Prostate gland (tissue), 2 donors: ENCODE data around the gene CREB3L2. TPM values are rescaled to one million over a fixed set of nuclear protein-coding genes. Genes with fewer than 3 reads are reported as not detected.
"Not testable (repeated sequence)": the region's sequence is repeated elsewhere in the genome, so short reads cannot be mapped to it uniquely, and the experiment has no call there.

ENCODE experiments used
- DNase-seq: peaks from one replicate; pipeline ENCODE4 v3.0.0-alpha.2; 2019; ENCODE audit warnings: low spot score
- H3K27ac ChIP-seq, 2 donors: fragments of 200-600 bp; sonication (generic); 2 replicates each; pipeline ENCODE4 v1.5.1; 2017 to 2019
- H3K27me3 ChIP-seq: fragments of 200-600 bp; sonication (generic); replicated peaks from 2 replicates; pipeline ENCODE4 v1.5.1; 2019; ENCODE audit not compliant: insufficient read depth
- H3K36me3 ChIP-seq, 2 donors: fragments of 200-600 bp; sonication (generic); 1 replicate in 1 of 2; 2 replicates in 1 of 2; pipeline versions ENCODE4 v1.5.1 to v1.8.1; 2017 to 2019
- H3K4me1 ChIP-seq: fragments of 200-600 bp; sonication (generic); replicated peaks from 2 replicates; pipeline ENCODE4 v1.5.1; 2019
- H3K4me3 ChIP-seq, 2 donors: fragments of 200-600 bp; sonication (generic); 2 replicates each; pipeline ENCODE4 v1.5.1; 2017 to 2019
- H3K9me3 ChIP-seq: fragments of 200-600 bp; sonication (generic); 2 replicates; pipeline ENCODE4 v1.5.1; 2017
- POLR2A ChIP-seq: fragments of 450-650 bp; IDR thresholded peaks from one replicate; pipeline ENCODE4 v1.6.1; 2016; ENCODE audit warnings: antibody characterized with exemption, mild to moderate bottlenecking
- POLR2AphosphoS5 ChIP-seq: sonication (generic); formaldehyde crosslinking; IDR thresholded peaks from one replicate; pipeline ENCODE4 v1.6.1; 2017; ENCODE audit warnings: antibody characterized with exemption
- WGBS: methylation state at CpG from one replicate; pipeline ENCODE4 v1.1.5; 2018; 5-methylcytosine and 5-hydroxymethylcytosine counted together
- intact Hi-C: fragments of 100-400 bp; cut with DNase I; formaldehyde crosslinking; loops from one replicate; pipeline ENCODE4 v1.14.2; 2022
- total RNA-seq, 2 donors: library from RNA; depleted of rRNA; stranded (reverse); fragments of >200 nt; gene quantifications; one replicate each; pipeline ENCODE4 v1.1.0, GENCODE V29; 2016
- TF ChIP-seq, protein P1 (sequence below), 4 experiments: fragments of 200-600 bp in 2 of 4; fragments of 450-650 bp in 2 of 4; sonication (generic) in 2 of 4; IDR thresholded peaks; 1 replicate in 3 of 4; 2 replicates in 1 of 4; pipeline ENCODE4 v1.5.1; 2016 to 2019; ENCODE audit warnings: antibody characterized with exemption in 4 of 4, mild to moderate bottlenecking in 2 of 4, moderate library complexity in 2 of 4

Gene CREB3L2
- total RNA-seq, 2 donors from 2014 or later = 34.1 to 42.0 TPM

DNA sequence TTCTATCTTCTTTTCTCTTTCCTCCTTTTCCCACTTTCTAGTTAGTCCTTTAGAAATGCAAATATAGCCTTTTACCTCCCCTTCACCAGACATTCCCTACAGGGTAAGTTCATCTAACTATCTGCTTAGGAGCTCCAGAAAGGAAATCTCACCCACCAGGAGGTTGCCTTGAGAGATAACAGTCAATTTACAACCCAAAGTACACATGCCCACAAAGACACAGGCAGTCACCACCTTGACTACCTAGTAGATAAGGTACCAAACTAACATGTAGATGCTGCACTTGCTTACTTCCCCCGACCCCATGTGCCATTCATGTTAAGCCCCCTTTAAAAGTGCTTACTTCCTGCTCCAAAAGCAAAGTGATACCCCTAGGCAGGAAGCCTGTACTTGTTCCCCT lies 12.8 kb upstream of the CREB3L2 start:
- Histone ChIP-seq H3K9me3 (no peaks in the 10 kb centered on the region), H3K27ac (no peak overlapping the region), H3K27me3 (no peaks in the 10 kb centered on the region), H3K4me3 (no peak overlapping the region), H3K4me1 (no peaks in the 10 kb centered on the region), H3K36me3 (no peaks in the 10 kb centered on the region)
- TF ChIP-seq POLR2A (no peak), POLR2AphosphoS5 (no peak)
- TF ChIP-seq, protein P1, sequence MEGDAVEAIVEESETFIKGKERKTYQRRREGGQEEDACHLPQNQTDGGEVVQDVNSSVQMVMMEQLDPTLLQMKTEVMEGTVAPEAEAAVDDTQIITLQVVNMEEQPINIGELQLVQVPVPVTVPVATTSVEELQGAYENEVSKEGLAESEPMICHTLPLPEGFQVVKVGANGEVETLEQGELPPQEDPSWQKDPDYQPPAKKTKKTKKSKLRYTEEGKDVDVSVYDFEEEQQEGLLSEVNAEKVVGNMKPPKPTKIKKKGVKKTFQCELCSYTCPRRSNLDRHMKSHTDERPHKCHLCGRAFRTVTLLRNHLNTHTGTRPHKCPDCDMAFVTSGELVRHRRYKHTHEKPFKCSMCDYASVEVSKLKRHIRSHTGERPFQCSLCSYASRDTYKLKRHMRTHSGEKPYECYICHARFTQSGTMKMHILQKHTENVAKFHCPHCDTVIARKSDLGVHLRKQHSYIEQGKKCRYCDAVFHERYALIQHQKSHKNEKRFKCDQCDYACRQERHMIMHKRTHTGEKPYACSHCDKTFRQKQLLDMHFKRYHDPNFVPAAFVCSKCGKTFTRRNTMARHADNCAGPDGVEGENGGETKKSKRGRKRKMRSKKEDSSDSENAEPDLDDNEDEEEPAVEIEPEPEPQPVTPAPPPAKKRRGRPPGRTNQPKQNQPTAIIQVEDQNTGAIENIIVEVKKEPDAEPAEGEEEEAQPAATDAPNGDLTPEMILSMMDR (IDR thresholded peaks at IDR 0.05) = no peak
- WGBS = 83% methylated on average over 1 of the region's 1 CpG
- intact Hi-C loops = no loop called here
- no peak for DNase-seq

DNA sequence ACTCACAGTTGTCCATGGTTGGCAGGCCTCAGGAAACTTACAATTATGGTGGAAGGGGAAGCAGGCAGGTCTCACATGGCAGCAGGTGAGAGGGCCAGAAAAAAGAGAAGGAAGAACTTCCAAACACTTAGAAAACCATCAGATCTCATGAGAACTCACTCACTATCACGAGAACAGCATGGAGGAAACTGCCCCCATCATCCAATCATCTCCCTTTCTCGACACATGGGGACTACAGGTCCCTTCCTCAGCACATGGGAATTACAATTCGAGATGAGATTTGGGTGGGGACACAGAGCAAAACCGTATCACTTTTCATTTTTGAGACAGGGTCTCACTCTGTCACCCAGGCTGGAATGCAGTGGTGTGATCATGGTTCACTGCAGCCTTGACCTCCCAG lies 12.3 kb upstream of the CREB3L2 start:
- H3K36me3 ChIP-seq, H3K27ac ChIP-seq, H3K9me3 ChIP-seq, H3K27me3 ChIP-seq, intact Hi-C loops, H3K4me1 ChIP-seq, DNase-seq, H3K4me3 ChIP-seq: not testable (repeated sequence)
- WGBS = 85% methylated on average over 4 of the region's 4 CpGs

DNA sequence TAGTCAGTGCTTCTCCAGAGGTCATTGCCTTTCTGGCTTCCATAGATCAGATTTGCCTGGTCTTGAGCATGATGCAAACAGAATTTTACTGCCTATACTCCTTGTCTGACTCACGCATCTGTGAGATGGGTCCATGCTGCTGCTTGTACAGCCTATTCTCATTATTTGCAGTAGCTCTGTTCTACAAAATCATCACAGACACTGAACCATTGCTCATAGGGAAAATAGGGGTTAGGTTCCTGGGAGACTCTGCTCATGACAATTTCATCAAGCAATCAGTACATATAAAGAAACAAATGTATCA lies 7.4 kb upstream of the CREB3L2 start:
- Histone ChIP-seq H3K27me3 (no peaks in the 10 kb centered on the region), H3K36me3 (no peaks in the 10 kb centered on the region), H3K4me3 (no peak overlapping the region), H3K4me1 (no peaks in the 10 kb centered on the region), H3K27ac (no peak overlapping the region), H3K9me3 (no peaks in the 10 kb centered on the region)
- WGBS = 53% methylated on average over 1 of the region's 1 CpG
- DNase-seq = no peak
- TF ChIP-seq POLR2A (no peak), POLR2AphosphoS5 (no peak)
- TF ChIP-seq, protein P1 (IDR thresholded peaks at IDR 0.05) = no peak
- intact Hi-C loops = loop anchor here (5.0 kb wide), 1 partner anchor 352 kb away; no protein-coding TSS in a partner anchor

DNA sequence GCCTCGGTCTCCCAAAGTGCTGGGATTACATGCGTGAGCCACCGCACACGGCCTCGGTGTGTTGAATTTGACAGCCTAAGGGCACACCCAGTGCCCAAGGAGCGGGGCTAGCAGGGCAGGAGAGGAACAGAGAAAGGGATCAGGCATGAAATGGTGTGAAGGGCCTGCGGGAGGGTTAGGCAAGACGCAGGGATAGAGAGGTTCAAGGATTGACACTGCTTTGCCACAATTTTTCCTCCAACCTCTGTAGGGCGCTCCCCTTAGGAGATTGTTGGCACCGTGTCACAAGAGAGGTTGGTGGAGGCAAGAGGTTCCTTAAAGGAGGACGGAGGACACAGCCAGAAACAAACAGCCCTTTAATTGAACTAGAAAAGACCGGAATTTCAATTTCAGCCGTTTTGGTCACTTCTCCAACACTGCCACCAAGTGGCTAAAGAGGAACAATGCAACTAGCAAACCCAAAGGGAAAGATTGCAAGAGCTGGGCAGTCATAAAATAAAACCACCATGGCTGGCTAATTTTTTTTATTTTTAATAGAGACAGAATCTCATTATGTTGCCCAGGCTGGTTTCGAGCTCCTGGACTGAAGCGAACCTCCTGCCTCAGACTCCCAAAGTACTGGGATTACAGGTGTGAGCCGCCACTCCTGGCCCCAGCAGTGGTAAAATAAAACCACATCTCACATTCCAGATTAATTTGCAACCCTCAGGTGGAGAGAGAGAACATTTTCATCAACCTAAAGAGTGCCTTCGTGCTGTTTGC lies 6.9 kb upstream of the CREB3L2 start:
- no peaks in the 10 kb centered on the region for H3K27me3 ChIP-seq
- intact Hi-C loops = loop anchor here (1.0 to 5.0 kb wide), 2 partner anchors 105 to 351 kb away; no protein-coding TSS in a partner anchor
- 47% methylated on average over 17 of the region's 17 CpGs for WGBS
- TF ChIP-seq POLR2A = no peak
- TF ChIP-seq, protein P1 (IDR thresholded peaks at IDR 0.05) = peak; percentile 81 to 97 (median 88)
- peak; percentile 65 for TF ChIP-seq POLR2AphosphoS5
- no peak overlapping the region for H3K4me3 ChIP-seq
- H3K36me3 ChIP-seq = no peaks in the 10 kb centered on the region
- peak overlapping the region in 1 of 2 donors; percentile 73 for H3K27ac ChIP-seq
- peak; percentile 49 for DNase-seq
- H3K9me3 ChIP-seq = no peaks in the 10 kb centered on the region
- H3K4me1 ChIP-seq = no peaks in the 10 kb centered on the region

- H3K4me1 ChIP-seq = no peaks in the 10 kb centered on the region
- no peak overlapping the region for H3K4me3 ChIP-seq
- no peaks in the 10 kb centered on the region for H3K36me3 ChIP-seq
- DNase-seq = no peak
- no peaks in the 10 kb centered on the region for H3K9me3 ChIP-seq
- peak overlapping the region in 1 of 2 donors; percentile 73 for H3K27ac ChIP-seq
- intact Hi-C loops = loop anchor here (1.0 to 5.0 kb wide), 2 partner anchors 105 to 351 kb away; no protein-coding TSS in a partner anchor
- H3K27me3 ChIP-seq = no peaks in the 10 kb centered on the region
- 88% methylated on average over 7 of the region's 7 CpGs for WGBS
- TF ChIP-seq POLR2A (no peak), POLR2AphosphoS5 (peak; percentile 58)
Measured at GRCh38 chr7:138008019-138008587, 6.2 kb upstream of the CREB3L2 start.

GRCh38 chr7:138006106-138006505 lies 4.2 kb upstream of the CREB3L2 start:
- no peak for DNase-seq
- TF ChIP-seq POLR2A (no peak), POLR2AphosphoS5 (no peak)
- TF ChIP-seq, protein P1 (IDR thresholded peaks at IDR 0.05) = no peak
- WGBS = 85% methylated on average over 2 of the region's 2 CpGs
- H3K9me3 ChIP-seq = no peaks in the 10 kb centered on the region
- H3K36me3 ChIP-seq = no peaks in the 10 kb centered on the region
- no peaks in the 10 kb centered on the region for H3K4me1 ChIP-seq
- no peak overlapping the region for H3K4me3 ChIP-seq
- intact Hi-C loops = loop anchor here (5.0 kb wide), 1 partner anchor 349 kb away; no protein-coding TSS in a partner anchor
- no peak overlapping the region for H3K27ac ChIP-seq
- H3K27me3 ChIP-seq = no peaks in the 10 kb centered on the region
